K562 (cell line): ENCODE data around the gene SETD4. TPM values are rescaled to one million over a fixed set of nuclear protein-coding genes. Genes with fewer than 3 reads are reported as not detected.

ENCODE experiments used
- ATAC-seq: fragments of 200-7000 bp; cut with Tn5 transposase; 3 replicates; pipeline ENCODE4 v1.9.1; 2020; ENCODE audit warnings: moderate library complexity
- BruUV-seq: library from RNA; stranded (reverse); fragments of 400-500 nt; replicated peaks from 2 replicates; lab custom pipeline; 2021; lab: Mats Ljungman, UMichigan
- CTCF ChIA-PET: fragments of 300-600 bp; formaldehyde crosslinking; extraction: SDS; loops from one replicate; lab custom pipeline; 2021; ENCODE audit warnings: low intra/inter-chr PET ratio; lab: Yijun Ruan, JAX
- POLR2A ChIA-PET: fragments of 300-600, 350-650 bp; sonication (Branson Sonifier 250); formaldehyde crosslinking; extraction: SDS; loops from one replicate; lab custom pipeline; 2021; ENCODE audit warnings: antibody characterized with exemption, inconsistent platforms; lab: Yijun Ruan, JAX
- DNase-seq, 4 experiments: peaks; one replicate each; pipeline versions ENCODE4 v3.0.0 to v3.0.0-alpha.2; 2011 to 2018; ENCODE audit warnings: low spot score in 3 of 4, mixed read lengths in 3 of 4; ENCODE audit errors: extremely low read depth in 1 of 4
- FAIRE-seq: peaks from 2 replicates; lab custom pipeline; 2011; peaks lifted over from hg19 to GRCh38; lab: Jason Lieb, UNC
- H2AFZ ChIP-seq: 2 replicates; pipeline ENCODE4 v1.6.0; 2011; ENCODE audit warnings: low read depth, low read length, control low read depth, inconsistent platforms
- H3K27ac ChIP-seq: fragments of 200-600 bp; 3 replicates; pipeline ENCODE4 v1.8.0; 2011; ENCODE audit warnings: low read depth, mild to moderate bottlenecking, control low read depth, inconsistent platforms, low read length, moderate library complexity, mixed read lengths; ENCODE audit errors: extremely low read depth
- H3K27me3 ChIP-seq, 2 experiments: fragments of 300-600 bp in 1 of 2; 2 replicates in 1 of 2; 3 replicates in 1 of 2; pipeline versions ENCODE4 v1.6.0 to v1.8.0; 2011; ENCODE audit warnings: inconsistent platforms in 2 of 2, low read length in 2 of 2, mild to moderate bottlenecking in 1 of 2, mixed read lengths in 1 of 2, moderate library complexity in 1 of 2; ENCODE audit not compliant: control insufficient read depth in 2 of 2, insufficient read depth in 2 of 2
- H3K36me3 ChIP-seq: fragments of 300-600 bp; 3 replicates; pipeline ENCODE4 v1.8.0; 2011; ENCODE audit warnings: mild to moderate bottlenecking, low read length, inconsistent platforms; ENCODE audit not compliant: control insufficient read depth, insufficient read depth
- H3K4me1 ChIP-seq, 2 experiments: fragments of 200-600 bp in 1 of 2; replicated peaks in 1 of 2; 2 replicates in 1 of 2; 3 replicates in 1 of 2; pipeline versions ENCODE4 v1.5.1 to v1.8.0; 2011; ENCODE audit warnings: inconsistent platforms in 2 of 2, low read length in 2 of 2, mild to moderate bottlenecking in 1 of 2, mixed read lengths in 1 of 2, moderate library complexity in 1 of 2; ENCODE audit not compliant: control insufficient read depth in 2 of 2, insufficient read depth in 2 of 2
- H3K4me2 ChIP-seq: 2 replicates; pipeline ENCODE4 v1.6.1; 2011; ENCODE audit warnings: low read length, control low read depth, inconsistent platforms, mixed read lengths; ENCODE audit not compliant: insufficient read depth
- H3K4me3 ChIP-seq: fragments of 200-600 bp; sonication (generic), shearing (Covaris generic); 2 replicates; pipeline ENCODE4 v1.5.1; 2016; ENCODE audit warnings: control low read depth, inconsistent platforms
- H3K79me2 ChIP-seq: fragments of 200-600 bp; 3 replicates; pipeline ENCODE4 v1.8.0; 2011; ENCODE audit warnings: low read length, inconsistent platforms; ENCODE audit not compliant: control insufficient read depth, insufficient read depth
- H3K9ac ChIP-seq, 2 experiments: 2 replicates each; pipeline versions ENCODE4 v1.6.0 to v1.6.1; 2011; ENCODE audit warnings: low read depth in 2 of 2, low read length in 2 of 2, control low read depth in 1 of 2, inconsistent platforms in 1 of 2, mild to moderate bottlenecking in 1 of 2, mixed read lengths in 1 of 2; ENCODE audit not compliant: insufficient read depth in 1 of 2
- H3K9me1 ChIP-seq: one replicate; pipeline ENCODE4 v1.6.0; 2011; ENCODE audit warnings: inconsistent platforms, mild to moderate bottlenecking, low read length, moderate library complexity; ENCODE audit not compliant: control insufficient read depth, insufficient read depth
- H3K9me3 ChIP-seq: replicated peaks from 2 replicates; pipeline ENCODE4 v1.5.1; 2011; ENCODE audit warnings: low read depth, low read length, inconsistent platforms; ENCODE audit not compliant: control insufficient read depth, insufficient read depth
- H4K20me1 ChIP-seq: replicated peaks from 2 replicates; pipeline ENCODE4 v1.6.1; 2011; ENCODE audit warnings: low read length, inconsistent platforms, mixed read lengths; ENCODE audit not compliant: control insufficient read depth, insufficient read depth
- ARID1B ChIP-seq: fragments of 450-650 bp; IDR thresholded peaks from 2 replicates; pipeline ENCODE4 v1.6.1; 2016; ENCODE audit warnings: antibody characterized with exemption, mild to moderate bottlenecking, inconsistent platforms
- BDP1 ChIP-seq: IDR thresholded peaks from 3 replicates; pipeline ENCODE4 v1.6.1; 2011; ENCODE audit not compliant: insufficient read length, insufficient read depth
- CBFA2T2 ChIP-seq: fragments of 450-650 bp; conservative IDR thresholded peaks from 2 replicates; pipeline ENCODE4 v1.6.1; 2017; ENCODE audit warnings: mild to moderate bottlenecking
- ELF1 ChIP-seq: fragments of 200-800 bp; sonication (Bioruptor generic); IDR thresholded peaks from 2 replicates; pipeline ENCODE4 v1.6.1; 2016; ENCODE audit warnings: missing genetic modification characterization, missing compliant biosample characterization
- EP400 ChIP-seq: fragments of 450-650 bp; IDR thresholded peaks from 2 replicates; pipeline ENCODE4 v1.6.1; 2017; ENCODE audit warnings: antibody characterized with exemption, mild to moderate bottlenecking, moderate library complexity
- FOXO4 ChIP-seq: fragments of 450-650 bp; formaldehyde crosslinking; IDR thresholded peaks from 2 replicates; pipeline ENCODE4 v1.4.0; 2020; ENCODE audit warnings: mild to moderate bottlenecking, moderate library complexity
- HDAC1 ChIP-seq, 2 experiments: fragments of 450-650 bp; IDR thresholded peaks; 2 replicates each; pipeline ENCODE4 v1.6.1; 2016 to 2017; ENCODE audit warnings: inconsistent platforms in 1 of 2, mild to moderate bottlenecking in 1 of 2, moderate library complexity in 1 of 2
- ILK ChIP-seq: fragments of 450-650 bp; IDR thresholded peaks from 2 replicates; pipeline ENCODE4 v1.6.1; 2016; ENCODE audit warnings: missing genetic modification characterization, low read depth, mild to moderate bottlenecking, missing compliant biosample characterization, moderate library complexity, borderline replicate concordance
- KDM1A ChIP-seq, 2 experiments: fragments of 450-650 bp; IDR thresholded peaks; 2 replicates each; pipeline ENCODE4 v1.6.1; 2016; ENCODE audit warnings: mild to moderate bottlenecking in 2 of 2
- MEIS2 ChIP-seq: fragments of 450-650 bp; IDR thresholded peaks from 2 replicates; pipeline ENCODE4 v1.6.1; 2014; ENCODE audit warnings: mild to moderate bottlenecking; ENCODE audit not compliant: partially characterized antibody
- MYBL2 ChIP-seq, 2 experiments: fragments of 450-650 bp in 1 of 2; sonication (generic) in 1 of 2; formaldehyde crosslinking in 1 of 2; IDR thresholded peaks; 2 replicates each; pipeline versions ENCODE4 v1.6.1 to v1.8.1; 2017 to 2022; ENCODE audit warnings: borderline replicate concordance in 1 of 2, inconsistent platforms in 1 of 2, low read depth in 1 of 2, mild to moderate bottlenecking in 1 of 2, missing genetic modification reagents in 1 of 2, moderate library complexity in 1 of 2
- PHB ChIP-seq: fragments of 250-450 bp; sonication (Bioruptor Pico); IDR thresholded peaks from 2 replicates; pipeline ENCODE4 v1.5.0; 2021
- SMAD4 ChIP-seq: fragments of 250-450 bp; sonication (Bioruptor Pico); conservative IDR thresholded peaks from 2 replicates; pipeline ENCODE4 v1.8.0; 2021; ENCODE audit warnings: inconsistent platforms, mild to moderate bottlenecking, moderate library complexity
- SP2 ChIP-seq: IDR thresholded peaks from 2 replicates; pipeline ENCODE4 v1.6.1; 2011; ENCODE audit warnings: mild to moderate bottlenecking, low read depth, low read length, moderate library complexity; ENCODE audit not compliant: poor library complexity, severe bottlenecking; ENCODE audit errors: extremely low read depth
- STAT5A ChIP-seq: IDR thresholded peaks from 2 replicates; pipeline ENCODE4 v1.6.1; 2012; ENCODE audit warnings: low read length, inconsistent platforms, borderline replicate concordance
- THAP12 ChIP-seq: fragments of 250-450 bp; sonication (Bioruptor Pico); IDR thresholded peaks from 2 replicates; pipeline ENCODE4 v1.9.0; 2021; ENCODE audit warnings: mild to moderate bottlenecking, inconsistent platforms
- ZNF143 ChIP-seq: sonication (generic); formaldehyde crosslinking; IDR thresholded peaks from 2 replicates; pipeline ENCODE4 v1.9.0; 2022; ENCODE audit warnings: mild to moderate bottlenecking, missing genetic modification reagents
- ZNF316 ChIP-seq: fragments of 450-650 bp; IDR thresholded peaks from 2 replicates; pipeline ENCODE4 v1.6.1; 2016
- ZNF384 ChIP-seq: IDR thresholded peaks from 2 replicates; pipeline ENCODE4 v1.6.1; 2012; ENCODE audit warnings: low read depth, low read length, improper control_type of control experiment
- WGBS: fragments of 100-300 bp; shearing (Covaris generic); methylation state at CpG from one replicate; pipeline ENCODE4 v1.1.6; 2016; ENCODE audit warnings: low coverage, mixed read lengths; ENCODE audit not compliant: insufficient coverage; ENCODE audit errors: missing lambda C conversion rate; 5-methylcytosine and 5-hydroxymethylcytosine counted together
- in situ Hi-C: fragments of 300-500 bp; cut with MboI; formaldehyde crosslinking; loops from 4 replicates; pipeline ENCODE4 v1.15.0; 2018; ENCODE audit warnings: inconsistent platforms, mixed read lengths
- intact Hi-C: fragments of 100-400 bp; cut with micrococcal nuclease; formaldehyde crosslinking; loops from 2 replicates; pipeline ENCODE4 v1.14.2; 2022
- polyA plus RNA-seq, 8 experiments: library from polyadenylated mRNA; depleted of rRNA in 4 of 8; stranded (reverse) in 5 of 8; unstranded in 3 of 8; fragments of >200 nt; fragmentation: Nextera tagmentation in 2 of 8; fragmentation: Illumina TruSeq in 1 of 8; extraction: Ambion mirVana in 2 of 8; extraction: Trizol in 1 of 8; gene quantifications; 2 replicates each; pipeline versions ENCODE4 v1.2.1 to v1.2.3, GENCODE V29; 2011 to 2014; ENCODE audit warnings: inconsistent platforms in 1 of 8, missing spikeins in 1 of 8
- total RNA-seq, 7 experiments: library from RNA; depleted of rRNA in 6 of 7; stranded (reverse); fragments of >200 nt in 6 of 7; fragmentation: Illumina TruSeq in 2 of 7; extraction: Trizol in 2 of 7; gene quantifications; 2 replicates each; pipeline versions ENCODE4 v1.2.1 to v1.2.3, GENCODE V29; 2011 to 2021; ENCODE audit warnings: low replicate concordance in 1 of 7

SETD4 gene
- total and polyA plus RNA-seq, 9 of the 15 experiments (the other 6 are each of a cell fraction or from before 2014, with no cell fraction given): 16.1 to 51.3 (median 25.7) TPM

DNA sequence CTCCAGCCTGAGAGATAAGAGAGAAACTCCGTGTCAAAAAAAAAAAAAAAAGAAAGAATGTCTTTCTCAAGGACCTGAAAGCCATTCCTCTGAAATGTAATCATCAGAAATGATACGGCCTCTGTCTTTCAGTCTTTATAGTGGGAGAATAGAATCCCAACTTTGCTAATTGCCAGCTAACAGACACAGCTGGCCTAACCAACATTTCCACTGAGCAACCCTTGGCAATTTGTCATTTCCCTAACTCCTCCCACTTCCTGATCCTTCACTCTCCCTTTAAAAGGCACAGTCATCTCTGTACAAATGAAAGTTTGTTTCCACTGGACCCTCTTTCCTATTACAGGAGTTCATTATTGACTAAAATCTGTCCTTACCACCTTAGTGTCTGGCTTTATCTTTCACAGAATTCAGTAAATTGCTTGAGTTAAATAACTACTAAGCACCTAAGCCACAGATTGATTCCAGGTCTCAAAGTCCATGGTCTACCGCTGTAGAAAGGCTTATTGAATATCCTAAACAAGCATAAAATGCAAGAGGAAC lies 5.2 kb upstream of the SETD4 start:
- CTCF ChIA-PET: no interaction called here
- Histone ChIP-seq H3K36me3 (no peaks in the 10 kb centered on the region), H3K79me2 (no peaks in the 10 kb centered on the region), H3K27ac (no peak overlapping the region), H3K9me1 (no peaks in the 10 kb centered on the region), H3K9ac (no peak overlapping the region), H3K4me3 (no peak overlapping the region), H2AFZ (peak overlapping the region; percentile 53), H3K9me3 (peaks cover 11% of the 10 kb centered on the region), H4K20me1 (no peaks in the 10 kb centered on the region), H3K4me2 (no peak overlapping the region; the same call in 1 of the 2 replicates), H3K4me1 (peaks cover 11 to 13% of the 10 kb centered on the region in 2 experiments; a peak in 4 of 5 replicates), H3K27me3 (no peaks in the 10 kb centered on the region)
- intact Hi-C loops: no loop called here
- BruUV-seq: no TSS peak
- peak; percentile 67 for FAIRE-seq
- in situ Hi-C loops: no loop called here
- peak in 2 of 4 experiments; percentile 62 to 64 for DNase-seq
- peak; percentile 73 for ATAC-seq
- POLR2A ChIA-PET: interaction anchor here (1.0 kb wide), 1 partner anchor 9 kb away, joined by 5 read pairs; no protein-coding TSS in a partner anchor
- 23% methylated on average over 3 of the region's 3 CpGs for WGBS
- TF ChIP-seq SP2: no peak
- TF ChIP-seq ZNF316: peak; percentile 39; the same call in 1 of the 2 replicates
- TF ChIP-seq PHB (CRISPR knock-in tag): no peak
- no peak for TF ChIP-seq EP400
- TF ChIP-seq FOXO4: no peak
- no peak for TF ChIP-seq HDAC1 (IDR thresholded peaks at IDR 0.05)
- 0 out of 2 replicates have a peak, but pooled peaks have one; percentile 30 for TF ChIP-seq SMAD4 (CRISPR knock-in tag)
- TF ChIP-seq MYBL2 (IDR thresholded peaks at IDR 0.05; ENCODE audit: low read depth): no peak
- no peak for TF ChIP-seq MYBL2 (CRISPR knock-in tag; IDR thresholded peaks at IDR 0.05; ENCODE audit: borderline replicate concordance)
- no peak for TF ChIP-seq BDP1
- TF ChIP-seq ELF1 (tag): no peak
- TF ChIP-seq THAP12 (CRISPR knock-in tag): no peak
- peak; percentile 76 for TF ChIP-seq MEIS2
- no peak for TF ChIP-seq STAT5A
- TF ChIP-seq CBFA2T2: no peak
- no peak for TF ChIP-seq ILK
- 0 out of 4 replicates have a peak, but pooled peaks of 1 of the 2 experiments have one; percentile 38 for TF ChIP-seq KDM1A (IDR thresholded peaks at IDR 0.05)
- TF ChIP-seq ZNF384: peak; percentile 29; the same call in 1 of the 2 replicates
- TF ChIP-seq ARID1B: no peak
- no peak for TF ChIP-seq ZNF143
